CD4-positive, alpha-beta T cell treated with Interleukin-4 for 1 hour (primary cell): ENCODE measurements around the gene UAP1.

Experiments used
- DNase-seq, 2 donors: peaks; one replicate each; pipeline ENCODE4 v3.0.0-alpha.2; 2020 to 2022

UAP1 gene

DNA sequence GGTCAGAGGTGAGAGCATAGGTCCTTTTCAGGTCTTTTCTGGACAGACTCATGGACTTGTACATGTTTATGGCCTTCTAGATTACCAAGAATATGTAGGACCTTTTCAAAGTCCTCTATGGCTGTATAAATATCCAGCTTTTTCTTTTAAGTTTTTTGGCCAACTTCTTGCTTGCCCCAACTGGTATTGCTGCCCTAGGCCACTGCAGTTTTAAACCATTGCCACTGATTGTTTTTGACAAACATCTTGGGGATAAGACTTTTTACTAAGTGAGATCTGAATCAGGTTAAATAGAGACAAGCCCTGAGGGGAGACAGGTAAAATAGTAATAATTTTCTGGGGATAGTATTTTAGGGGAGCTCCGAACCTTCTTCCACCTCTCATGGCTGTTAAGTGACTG, 56.0 kb downstream of the UAP1 start:
- DNase-seq: no peak

DNA sequence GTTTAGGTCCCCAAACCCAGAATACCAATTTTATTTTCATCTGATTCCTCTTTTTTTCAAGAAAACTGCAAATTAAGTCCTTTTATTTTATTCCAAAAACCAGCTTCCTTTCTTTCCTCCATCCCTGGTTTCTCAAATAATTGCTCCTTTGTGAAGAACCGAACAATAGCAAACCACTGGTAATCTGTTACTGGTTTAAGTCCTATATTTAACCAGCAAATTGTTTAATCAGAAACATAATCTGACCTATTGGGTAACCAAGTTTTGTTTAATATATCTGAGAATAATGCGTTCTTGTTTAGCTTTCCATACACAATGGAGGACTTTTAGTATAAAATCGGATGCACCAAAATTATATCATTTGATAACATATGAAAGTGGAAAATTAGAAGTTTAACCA, 57.6 kb downstream of the UAP1 start:
- DNase-seq: no peak

DNA sequence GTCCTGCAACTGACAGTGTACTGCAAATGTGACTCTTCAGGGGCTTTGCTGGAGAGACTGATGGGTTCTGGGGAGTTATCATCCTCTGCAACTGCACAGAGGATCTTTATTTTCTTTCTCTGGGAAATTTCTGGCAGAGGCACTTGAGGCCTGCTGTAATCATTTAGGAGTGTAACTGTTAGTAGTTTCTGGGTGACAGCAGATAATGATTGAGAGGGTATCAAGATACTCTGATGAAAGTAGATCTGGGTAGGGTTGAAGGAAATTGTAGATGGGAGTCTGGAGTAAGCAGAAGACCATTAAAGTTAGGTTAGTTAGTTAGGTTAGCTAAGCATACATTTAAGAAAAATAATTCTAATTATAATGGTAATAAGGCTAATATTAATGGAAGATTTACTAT, 59.7 kb downstream of the UAP1 start:
- no peak for DNase-seq

DNA sequence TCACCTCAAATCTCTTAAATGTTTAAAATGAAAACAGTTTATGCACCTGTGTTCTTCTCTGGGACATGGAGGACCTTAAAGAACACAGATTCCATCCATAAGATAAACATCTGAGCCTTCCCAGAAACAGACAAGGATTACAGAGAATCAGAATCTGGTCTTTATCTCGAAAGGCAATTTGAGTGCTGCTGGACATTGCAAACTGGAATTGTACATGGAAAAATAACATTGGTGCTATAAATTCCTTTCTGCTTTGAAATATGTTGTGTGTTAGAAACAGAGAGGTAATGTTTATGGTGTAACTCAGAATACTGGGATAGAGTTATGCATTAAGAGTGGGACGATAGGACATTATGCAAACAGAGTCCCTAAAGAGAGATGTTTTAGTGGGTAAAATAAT, 64.2 kb downstream of the UAP1 start:
- no peak for DNase-seq

DNA sequence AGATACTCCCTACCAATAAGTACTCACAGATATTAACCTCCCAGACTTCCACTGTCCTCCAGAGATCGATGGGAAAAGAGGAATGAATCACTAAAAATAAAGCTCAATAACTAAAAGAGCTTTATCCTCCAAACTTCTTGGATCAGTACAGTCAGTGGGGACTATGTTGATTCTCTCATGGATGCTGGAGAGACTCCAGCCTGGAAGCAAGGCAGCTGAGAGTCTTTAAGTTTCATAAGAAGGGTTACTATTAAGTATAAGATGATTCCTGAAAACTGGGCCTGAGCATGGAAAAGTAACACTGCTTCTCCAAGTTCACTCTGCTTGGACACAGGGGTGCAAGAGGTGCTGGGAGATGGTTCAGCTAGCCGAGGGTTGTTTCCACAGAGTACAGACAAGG, 64.6 kb downstream of the UAP1 start:
- no peak for DNase-seq

DNA sequence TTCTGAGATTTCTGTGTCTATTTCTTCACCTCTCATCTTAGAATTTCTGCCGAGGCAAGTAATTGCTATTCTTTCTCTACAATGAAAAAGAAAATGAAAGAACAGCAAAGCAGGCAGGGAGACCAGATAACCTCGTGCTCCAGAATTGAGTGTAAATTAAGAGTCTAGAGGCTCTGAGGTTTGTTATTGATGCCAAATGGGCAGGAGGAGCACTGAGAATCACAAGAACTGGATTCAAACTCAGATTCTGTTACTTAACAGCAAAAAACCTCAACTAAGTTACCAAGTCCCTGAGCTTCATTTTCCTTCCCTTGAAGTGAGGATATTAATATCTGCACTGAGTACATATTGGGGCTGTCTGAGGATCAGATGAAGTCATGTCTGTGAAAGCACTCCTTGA, 65.2 kb downstream of the UAP1 start:
- DNase-seq: no peak

DNA sequence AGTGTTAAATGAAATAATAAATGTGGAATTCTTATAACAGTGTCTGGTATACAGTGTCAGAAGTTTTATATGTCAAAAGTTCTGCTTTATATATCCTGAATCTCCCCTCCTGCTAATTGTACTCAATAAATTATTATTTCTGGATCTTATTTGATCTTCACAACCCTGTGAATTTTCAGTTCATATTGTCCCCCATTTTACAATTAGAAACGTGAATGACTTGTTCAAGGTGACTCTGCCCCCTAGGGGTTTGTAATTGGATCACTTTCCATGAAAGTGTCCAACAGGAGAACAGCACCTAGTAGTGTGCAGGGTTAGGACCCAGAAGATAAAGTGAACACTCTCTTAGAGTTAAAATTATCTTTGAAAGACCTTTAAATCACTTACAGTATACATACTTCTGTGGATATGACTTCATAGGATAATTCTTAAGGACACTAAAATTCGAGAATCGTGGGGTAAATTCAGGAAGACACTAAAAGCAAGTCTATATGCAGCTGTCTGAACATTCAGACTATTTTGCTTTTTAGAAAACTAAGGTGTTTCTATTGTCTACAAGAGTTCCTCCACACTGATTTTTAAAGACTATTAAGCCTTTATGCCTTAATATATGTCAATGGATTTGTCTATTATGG, 66.3 kb downstream of the UAP1 start:
- DNase-seq: peak in 1 of 2 donors; percentile 20

DNA sequence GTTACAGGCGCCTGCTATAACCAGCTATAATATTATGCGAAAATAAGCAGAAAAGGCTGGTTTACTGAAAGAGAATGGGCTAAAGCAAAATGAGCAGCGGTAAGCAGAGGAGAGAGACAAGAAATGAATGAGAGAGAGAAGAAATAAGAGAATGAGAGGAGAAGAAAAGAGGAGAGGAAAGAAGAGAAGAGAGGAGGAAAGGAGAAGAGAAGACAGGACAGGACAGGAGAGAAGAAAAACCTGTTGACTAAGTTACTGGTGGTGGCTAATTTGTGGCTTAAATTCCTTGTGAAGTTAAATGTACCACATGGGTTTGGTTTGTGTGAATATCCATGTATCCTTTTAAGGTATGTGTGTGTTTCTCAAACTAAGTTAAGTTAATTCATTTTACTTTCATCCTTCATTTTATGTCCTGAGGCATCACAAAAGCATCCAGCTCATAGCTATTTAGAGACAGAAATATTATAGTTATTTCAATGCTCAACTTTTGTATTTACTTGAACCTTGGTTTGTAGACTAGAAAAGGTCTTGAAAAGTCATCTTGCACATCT, 67.6 kb downstream of the UAP1 start:
- DNase-seq: no peak

DNA sequence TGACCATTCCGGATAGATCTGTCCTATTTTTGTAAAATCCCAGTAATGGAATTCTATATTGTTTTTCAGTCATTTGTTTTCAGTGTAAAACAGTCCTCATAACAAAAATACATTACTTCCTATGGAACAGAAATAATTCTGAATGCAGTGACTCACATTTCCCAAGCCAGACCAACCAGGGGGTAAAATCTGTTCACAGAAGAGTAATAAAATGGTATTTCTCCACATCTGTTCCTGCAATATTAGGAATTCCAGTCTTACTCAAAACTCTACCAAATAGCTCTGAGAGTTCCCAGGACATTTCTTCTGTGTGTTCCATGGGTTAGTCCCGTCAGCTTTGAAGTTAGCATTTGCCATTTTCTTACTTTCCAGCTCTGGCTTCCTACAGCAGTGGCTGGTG, 68.1 kb downstream of the UAP1 start:
- DNase-seq: no peak

DNA sequence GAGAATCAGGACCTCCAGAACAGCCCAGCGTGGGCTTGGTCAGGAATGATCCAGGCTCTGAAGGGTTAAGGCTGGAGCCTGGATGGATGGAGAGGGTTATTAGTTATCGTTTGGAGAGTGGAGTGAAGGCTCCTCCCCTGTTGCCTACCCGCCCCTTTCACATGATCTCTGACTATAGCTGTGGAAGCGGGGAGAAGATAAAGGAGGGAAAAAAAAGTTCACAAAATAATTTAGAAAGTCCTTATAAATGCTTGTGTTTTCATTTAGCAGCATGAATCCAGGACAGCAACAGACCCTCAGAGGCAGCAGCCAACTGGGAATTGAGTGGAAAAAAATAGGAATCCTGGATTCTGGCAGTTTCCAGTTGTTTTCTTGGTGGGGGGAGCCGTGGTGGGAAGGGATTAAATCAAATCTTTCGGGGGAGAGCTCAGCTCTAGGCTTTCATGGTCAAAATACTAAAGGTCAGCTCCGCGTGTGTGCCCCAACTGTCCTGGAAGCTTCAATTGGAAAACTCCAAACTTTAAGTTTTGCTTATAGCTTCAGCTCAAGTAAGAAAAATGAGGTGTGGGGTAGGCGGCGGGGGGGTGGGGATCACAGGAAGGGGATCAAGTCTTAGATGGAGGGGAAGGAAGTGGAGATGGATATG, 70.1 kb downstream of the UAP1 start:
- DNase-seq: no peak

DNA sequence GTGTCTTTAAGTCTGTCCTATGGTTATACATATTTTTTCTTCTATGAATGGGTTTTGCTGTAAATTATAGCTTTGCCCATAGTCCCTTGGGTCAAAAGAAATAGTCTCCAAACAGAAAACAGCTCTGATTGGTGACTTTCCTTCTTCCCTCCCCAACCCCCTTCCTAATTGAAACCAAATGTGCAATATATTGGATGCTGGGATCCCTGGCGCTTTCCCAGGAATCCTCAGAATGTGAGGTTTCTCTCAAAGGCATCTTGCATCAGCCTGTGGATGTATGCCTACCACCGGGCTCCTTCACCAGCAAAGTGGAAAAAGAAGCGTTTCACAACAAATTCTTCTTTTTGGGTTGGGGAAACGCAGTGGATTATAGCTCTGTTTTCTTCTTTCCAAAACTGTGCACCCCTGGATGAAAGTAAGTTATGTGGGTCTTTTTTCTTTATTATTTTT, 70.7 kb downstream of the UAP1 start, which contains the start of gene DDR2:
Gene DDR2 (plus strand): TSS at position 248 of the 450 bp plus-strand sequence. CDS start 86,600 bp downstream, outside the sequence.
- DNase-seq: no peak

DNA sequence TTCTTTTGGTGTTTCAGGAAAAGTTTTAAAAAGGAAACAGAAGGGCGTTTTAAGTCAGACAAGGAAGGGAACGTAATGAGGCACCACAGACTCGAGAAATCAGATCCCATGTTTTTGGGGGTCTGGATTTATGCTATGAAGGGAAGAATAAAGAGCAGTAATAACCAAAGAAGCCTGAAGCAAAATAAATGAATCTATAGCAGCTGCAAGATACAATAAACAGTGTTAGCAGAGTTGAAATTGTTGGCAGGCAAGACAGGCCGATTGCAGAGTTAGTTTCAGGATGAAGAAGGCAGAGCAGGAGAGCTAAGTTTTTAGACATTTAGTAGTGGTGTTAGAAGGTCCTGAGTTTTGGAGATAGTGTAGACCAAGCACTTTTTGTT, 71.2 kb downstream of the UAP1 start:
- DNase-seq: no peak

DNA sequence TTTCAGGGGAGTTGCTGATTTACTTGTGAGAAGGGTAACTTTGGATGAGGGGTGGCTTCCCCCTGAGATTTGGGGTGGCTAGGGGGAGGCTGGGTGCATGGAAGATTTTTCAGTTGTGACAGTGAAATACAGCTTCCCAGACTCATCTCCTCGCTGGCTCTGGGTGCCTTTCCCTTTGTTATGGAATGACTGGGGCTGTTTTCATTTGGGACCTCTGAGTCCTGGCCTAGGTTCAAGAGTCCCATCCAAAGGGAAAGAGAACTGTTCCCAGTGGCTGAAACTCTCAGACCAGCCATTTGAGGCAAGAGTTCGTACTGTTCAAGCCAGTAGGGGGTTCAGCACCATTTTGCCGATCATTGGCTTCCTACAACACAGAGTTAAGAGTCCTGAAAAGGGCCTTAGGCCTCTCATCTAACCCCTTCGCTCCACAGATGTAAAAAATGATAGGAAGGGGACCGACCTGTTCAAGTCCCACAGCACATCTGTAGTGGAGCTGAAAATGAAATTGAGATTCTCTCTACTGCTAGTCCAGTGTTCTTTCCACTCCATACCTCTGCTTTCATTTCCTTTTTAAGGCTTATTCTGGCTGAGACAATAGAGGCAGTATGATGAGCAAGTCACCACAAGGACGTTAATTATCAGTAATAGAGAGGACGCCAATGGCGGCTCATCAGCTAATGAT, 71.7 kb downstream of the UAP1 start:
- DNase-seq: no peak

DNA sequence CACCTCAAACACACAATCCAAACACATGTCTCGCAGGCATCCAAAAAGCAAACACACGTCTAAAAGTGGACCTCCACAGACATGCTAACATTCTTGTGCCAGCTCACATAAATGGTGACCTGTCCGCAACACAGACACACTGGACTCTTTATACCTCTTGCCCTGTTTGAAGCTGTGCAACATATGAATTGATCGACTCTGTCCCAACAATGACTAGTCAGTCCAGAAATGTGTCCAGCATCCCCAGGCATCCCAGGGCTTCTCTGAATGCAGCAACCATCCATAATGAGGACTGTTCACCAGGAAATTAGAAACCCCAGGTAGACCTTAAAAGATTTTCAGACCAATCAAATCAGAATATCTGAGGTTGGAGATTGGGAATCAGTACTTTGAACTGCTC, 73.9 kb downstream of the UAP1 start:
- no peak for DNase-seq

DNA sequence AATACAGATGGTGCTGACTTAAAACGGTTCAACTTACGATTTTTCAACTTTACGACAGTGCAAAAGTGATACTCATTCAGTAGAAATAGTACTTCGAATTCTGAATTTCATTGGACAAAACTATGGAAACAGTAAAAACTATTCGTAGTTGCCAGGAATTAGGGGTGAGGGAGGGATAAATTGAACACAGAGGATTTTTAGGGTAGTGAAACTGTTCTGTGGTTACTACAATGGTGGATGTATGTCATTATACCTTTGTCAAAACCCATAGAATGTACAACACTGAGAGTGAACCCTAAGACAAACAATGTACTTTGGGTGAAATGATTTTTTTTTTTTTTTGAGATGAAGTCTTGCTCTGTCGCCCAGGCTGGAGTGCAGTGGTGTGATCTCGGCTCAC, 78.2 kb downstream of the UAP1 start:
- no peak for DNase-seq

DNA sequence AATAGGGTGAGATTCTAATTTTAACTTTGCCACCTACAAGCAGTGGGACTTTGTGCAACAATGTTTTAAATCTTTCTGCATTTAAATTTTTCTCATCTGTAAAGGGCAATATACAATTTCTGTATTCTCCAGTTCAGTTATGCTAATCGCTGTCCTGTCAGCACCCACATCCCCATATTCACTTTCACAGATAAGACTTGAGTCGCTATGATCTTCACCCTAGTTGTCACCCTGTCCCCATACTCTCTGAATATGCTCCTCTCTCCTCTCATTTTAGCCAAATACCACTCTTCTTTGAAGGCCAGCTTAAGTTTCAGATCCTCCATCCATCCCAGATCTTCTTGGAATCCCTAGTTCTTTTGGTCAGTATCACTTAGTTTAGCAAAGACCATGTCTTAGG, 79.6 kb downstream of the UAP1 start:
- no peak for DNase-seq

DNA sequence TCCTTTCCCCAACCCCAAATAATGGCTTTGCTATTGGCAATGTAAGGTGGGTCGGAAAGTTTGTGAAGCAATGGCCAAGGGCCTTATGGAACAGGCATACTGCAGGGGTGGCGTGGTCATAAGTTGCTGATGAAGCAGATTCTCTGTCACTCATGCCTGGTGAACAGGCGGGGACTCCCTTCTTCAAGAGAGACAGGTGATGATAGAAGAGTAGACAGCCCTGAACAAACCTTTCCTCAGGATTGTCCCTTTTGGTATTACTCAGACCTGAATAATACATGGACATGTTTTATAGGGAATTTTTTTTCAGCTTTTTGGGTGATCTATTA, 83.4 kb downstream of the UAP1 start:
- DNase-seq: no peak

DNA sequence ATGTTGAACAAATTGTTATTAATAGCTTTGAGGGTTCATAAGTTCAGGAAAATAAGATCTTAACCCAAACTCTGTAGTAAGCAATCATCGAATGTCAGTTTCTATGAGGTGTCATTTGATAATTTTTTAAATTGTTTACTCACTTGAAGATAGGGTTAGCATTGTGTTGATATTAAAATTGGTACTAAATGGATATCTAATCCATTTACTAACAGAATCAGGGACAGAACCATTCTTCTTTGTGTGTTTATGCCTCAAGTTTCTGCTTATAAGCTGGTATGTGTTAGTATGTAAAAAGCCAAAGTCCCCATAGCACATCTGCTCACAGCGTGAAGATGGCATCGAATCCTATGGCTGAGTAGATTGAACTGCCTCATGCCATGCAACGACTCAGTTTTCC, 84.1 kb downstream of the UAP1 start:
- no peak for DNase-seq

DNA sequence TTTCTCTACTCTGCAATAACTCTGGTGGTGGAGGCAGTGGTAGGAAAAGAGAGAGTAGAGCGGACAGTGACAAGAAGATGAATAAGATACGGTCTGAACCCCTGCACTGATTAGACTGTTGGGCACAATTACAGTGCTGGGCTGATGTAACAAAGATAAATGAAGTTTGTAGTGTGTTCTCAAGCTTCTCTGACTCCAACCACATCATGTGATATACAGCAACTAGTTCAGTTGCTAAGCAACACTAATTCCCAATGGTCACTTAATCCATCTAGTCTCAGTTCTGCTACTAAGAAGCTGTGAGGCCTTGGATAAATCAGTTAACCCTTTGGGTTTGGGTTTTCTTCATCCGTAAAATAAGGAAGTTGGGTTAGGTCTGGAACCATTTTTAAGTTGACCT, 88.1 kb downstream of the UAP1 start:
- no peak for DNase-seq
